ENCODE measurements around the gene SND1. TPM values are rescaled to one million over a fixed set of nuclear protein-coding genes. Genes with fewer than 3 reads are reported as not detected.
"Not testable (repeated sequence)": the region's sequence is repeated elsewhere in the genome, so short reads cannot be mapped to it uniquely, and the experiment has no call there.

The SND1 gene
- polyA plus RNA-seq, 3 donors: 158 to 177 (median 163) TPM

- DNase-seq (ENCODE audit: low read depth in 3 of 3, low spot score in 2 of 3): no peak
Observed at GRCh38 chr7:127900732-127901685, 249.0 kb downstream of the SND1 start.

GRCh38 chr7:127901895-127902703, 250.1 kb downstream of the SND1 start:
- no peak for DNase-seq (ENCODE audit: low read depth in 3 of 3, low spot score in 2 of 3)

- not testable (repeated sequence) for DNase-seq (ENCODE audit: low read depth in 3 of 3, low spot score in 2 of 3)
Observed at GRCh38 chr7:127902753-127903152, 250.8 kb downstream of the SND1 start.

GRCh38 chr7:127903892-127904669, 252.1 kb downstream of the SND1 start:
- no peak for DNase-seq (ENCODE audit: low read depth in 3 of 3, low spot score in 2 of 3)

DNA sequence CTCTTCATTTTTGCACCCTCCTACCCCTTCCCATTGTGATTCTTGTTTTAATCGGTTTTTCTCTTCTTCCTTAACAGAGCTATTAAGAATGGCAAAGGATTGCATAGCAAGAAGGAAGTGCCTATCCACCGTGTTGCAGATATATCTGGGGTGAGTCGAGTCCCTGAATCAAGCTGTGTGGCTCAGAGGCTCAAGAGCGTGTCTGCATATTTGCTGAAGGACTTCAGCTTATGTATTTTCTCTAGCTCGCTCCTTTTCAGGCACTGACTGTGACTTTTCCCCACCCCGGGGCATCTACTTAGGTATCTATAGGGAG, 252.6 kb downstream of the SND1 start:
- no peak for DNase-seq (ENCODE audit: low read depth in 3 of 3, low spot score in 2 of 3)

GRCh38 chr7:127905021-127905420, 253.0 kb downstream of the SND1 start:
- no peak for DNase-seq (ENCODE audit: low read depth in 3 of 3, low spot score in 2 of 3)

GRCh38 chr7:127905491-127906330, 253.7 kb downstream of the SND1 start:
- no peak for DNase-seq (ENCODE audit: low read depth in 3 of 3, low spot score in 2 of 3)

GRCh38 chr7:127907110-127908040, 255.4 kb downstream of the SND1 start:
- DNase-seq (ENCODE audit: low read depth in 3 of 3, low spot score in 2 of 3): no peak

DNA sequence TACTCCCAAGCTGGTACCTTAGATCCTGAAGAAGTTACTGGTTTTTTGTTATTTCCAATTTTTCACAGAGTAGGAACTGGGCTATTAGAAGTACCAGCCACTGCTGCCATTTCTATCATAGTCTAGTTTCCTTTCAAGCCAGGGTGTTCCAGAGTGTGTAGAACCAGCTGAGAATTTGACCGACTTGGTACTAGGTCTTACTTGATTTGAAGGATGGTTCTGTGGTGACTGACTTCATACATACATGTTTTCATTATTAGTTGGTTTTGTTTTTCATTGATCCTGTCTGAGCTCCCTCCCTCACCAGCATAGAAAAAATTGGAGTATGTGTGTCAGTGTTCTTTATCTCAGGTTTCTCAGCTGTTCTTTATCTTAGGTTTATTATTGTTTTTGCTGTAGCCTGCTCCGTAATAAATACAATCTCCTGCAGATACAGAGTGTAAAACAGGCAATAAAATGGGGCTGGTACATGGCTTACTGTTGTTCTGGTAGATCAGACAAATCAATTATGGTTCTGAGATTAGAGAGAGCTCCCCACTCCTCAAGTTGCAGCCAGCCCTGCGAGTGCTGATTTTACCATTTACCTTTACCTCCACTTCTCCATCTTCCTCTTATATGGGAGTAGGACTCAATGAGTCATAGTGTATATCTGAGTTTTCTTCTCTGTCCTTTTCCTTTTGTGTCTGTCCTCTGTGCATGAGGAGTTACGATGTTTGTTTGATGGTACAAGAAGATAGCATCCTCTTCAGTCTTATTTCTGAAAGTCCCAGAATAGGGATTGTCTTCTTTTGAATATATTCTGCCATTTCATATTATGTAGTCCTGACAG, 256.6 kb downstream of the SND1 start:
- DNase-seq (ENCODE audit: low read depth in 3 of 3, low spot score in 2 of 3): no peak

GRCh38 chr7:127909424-127910152, 257.6 kb downstream of the SND1 start:
- no peak for DNase-seq (ENCODE audit: low read depth in 3 of 3, low spot score in 2 of 3)

GRCh38 chr7:127910670-127911069, 258.7 kb downstream of the SND1 start:
- DNase-seq (ENCODE audit: low read depth in 3 of 3, low spot score in 2 of 3): no peak

DNA sequence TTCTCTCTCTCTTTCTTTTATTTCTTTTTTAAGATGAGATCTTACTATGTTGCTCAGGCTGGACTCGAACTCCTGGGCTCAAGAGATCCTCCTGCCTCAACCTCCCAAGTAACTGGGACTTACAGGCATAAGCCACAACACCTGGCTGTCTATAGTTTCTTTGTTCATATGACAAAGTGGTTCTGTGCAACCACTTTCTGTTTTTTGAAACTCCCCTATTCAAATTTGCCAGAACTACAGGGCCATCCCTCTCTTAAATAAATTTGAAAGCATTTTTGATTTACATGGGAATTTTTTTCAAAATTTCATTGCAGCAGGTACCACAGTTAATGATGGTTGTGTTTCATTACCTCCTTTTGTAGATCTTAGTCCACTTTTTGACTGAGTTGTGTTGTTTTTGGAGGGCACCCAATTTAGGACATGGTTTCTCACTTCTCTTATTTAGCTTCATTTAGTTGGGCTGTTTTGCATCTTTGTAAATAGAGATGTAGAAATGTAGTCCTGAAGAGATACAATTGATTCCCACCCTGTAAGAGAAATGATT, 260.0 kb downstream of the SND1 start:
- DNase-seq (ENCODE audit: low read depth in 3 of 3, low spot score in 2 of 3): no peak

DNA sequence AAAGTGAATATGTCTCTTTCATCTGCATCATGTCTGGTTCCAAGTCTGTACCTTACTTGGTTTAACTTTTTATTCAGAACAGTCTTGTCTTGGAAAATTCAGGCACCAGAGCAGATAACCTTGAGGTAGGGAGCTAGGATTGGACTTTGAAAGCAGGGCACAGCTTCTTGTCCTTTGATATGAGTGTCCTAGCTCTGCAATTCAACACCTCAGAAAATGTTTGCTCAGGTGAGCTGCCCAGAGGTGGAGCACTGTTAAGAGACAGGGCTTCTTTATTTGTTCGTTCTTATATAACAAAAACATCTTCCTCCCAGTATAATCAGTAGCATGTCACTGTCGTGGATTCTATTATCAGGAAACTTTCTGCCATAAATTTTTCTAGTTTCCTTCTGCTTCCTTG, 260.9 kb downstream of the SND1 start:
- no peak for DNase-seq (ENCODE audit: low read depth in 3 of 3, low spot score in 2 of 3)

DNA sequence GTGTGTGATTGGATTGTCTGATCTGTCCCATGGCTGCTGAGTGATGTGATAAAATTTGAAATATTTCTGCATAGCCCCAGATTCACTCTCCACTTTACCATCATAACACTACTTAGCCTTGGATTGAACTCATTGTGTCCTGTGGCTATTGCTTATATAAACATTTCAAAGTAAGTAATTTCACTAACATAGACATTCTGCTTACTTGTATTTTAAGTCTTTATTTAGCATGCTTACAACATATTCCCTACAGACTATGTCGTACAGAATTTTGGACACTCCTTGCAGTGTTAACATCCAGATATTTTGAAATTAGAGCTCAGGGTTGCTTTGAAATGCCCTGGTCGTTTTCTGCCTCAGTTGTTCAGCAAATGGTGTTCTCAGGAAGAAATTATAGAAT, 261.7 kb downstream of the SND1 start:
- DNase-seq (ENCODE audit: low read depth in 3 of 3, low spot score in 2 of 3): no peak

- no peak for DNase-seq (ENCODE audit: low read depth in 3 of 3, low spot score in 2 of 3)
Observed at GRCh38 chr7:127914693-127915092, 262.7 kb downstream of the SND1 start.

DNA sequence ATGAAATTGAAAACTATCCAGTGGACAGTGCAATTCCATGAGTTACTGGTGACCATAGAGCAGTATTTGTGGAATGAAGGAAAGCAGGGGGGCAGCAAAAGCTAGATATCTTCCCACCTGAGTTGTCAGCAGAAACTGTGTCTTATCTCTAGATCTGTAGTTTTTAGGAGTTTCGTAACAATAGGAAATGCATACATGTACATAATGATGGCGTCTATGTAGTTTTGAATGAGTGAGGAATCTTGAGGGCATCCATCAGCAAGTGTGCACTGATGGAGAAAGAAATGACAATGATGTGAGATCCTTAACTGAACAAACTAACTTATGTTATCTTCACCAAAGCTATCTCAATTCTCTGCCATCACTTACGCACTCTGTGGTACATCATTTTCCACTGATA, 264.7 kb downstream of the SND1 start:
- no peak for DNase-seq (ENCODE audit: low read depth in 3 of 3, low spot score in 2 of 3)

GRCh38 chr7:127918130-127918529, 266.1 kb downstream of the SND1 start:
- DNase-seq (ENCODE audit: low read depth in 3 of 3, low spot score in 2 of 3): no peak

All from right renal cortex interstitium (tissue), 3 donors.